RCC 7860 (cell line): Measurements from ENCODE around the gene HPSE.
"Not testable (repeated sequence)": the region's sequence is repeated elsewhere in the genome, so short reads cannot be mapped to it uniquely, and the experiment has no call there.

Experiments
- DNase-seq: peaks from one replicate; pipeline ENCODE4 v3.0.0-alpha.2; 2015; ENCODE audit warnings: low spot score
- FAIRE-seq: peaks from 2 replicates; lab custom pipeline; 2012; peaks lifted over from hg19 to GRCh38; lab: Jason Lieb, UNC

HPSE gene

GRCh38 chr4:83285055-83285407, 49.6 kb downstream of the HPSE start:
- FAIRE-seq = no peak
- DNase-seq = no peak

GRCh38 chr4:83284193-83285054, 50.2 kb downstream of the HPSE start, which contains the start of gene COQ2:
COQ2 (minus strand) TSS chr4:83284798; CDS start chr4:83284764, 34 bp downstream.
- DNase-seq = peak; percentile 79
- no peak for FAIRE-seq

GRCh38 chr4:83283181-83283580, 51.5 kb downstream of the HPSE start:
- DNase-seq = no peak
- no peak for FAIRE-seq

- FAIRE-seq = peak; percentile 81
- peak; percentile 23 for DNase-seq
These were observed 52.6 kb downstream of the HPSE start for GRCh38 chr4:83282049-83282535.

GRCh38 chr4:83281307-83281706, 53.3 kb downstream of the HPSE start:
- DNase-seq (no peak), FAIRE-seq (no peak)

- no peak for FAIRE-seq
- no peak for DNase-seq
These were observed 58.2 kb downstream of the HPSE start for GRCh38 chr4:83276299-83277040.

- not testable (repeated sequence) for FAIRE-seq, DNase-seq
These were observed 60.7 kb downstream of the HPSE start for GRCh38 chr4:83273926-83274325.

GRCh38 chr4:83272900-83273299, 61.7 kb downstream of the HPSE start:
- DNase-seq (no peak), FAIRE-seq (no peak)

GRCh38 chr4:83269256-83269655, 65.4 kb downstream of the HPSE start:
- FAIRE-seq (no peak), DNase-seq (no peak)

GRCh38 chr4:83268491-83268890, 66.2 kb downstream of the HPSE start:
- no peak for FAIRE-seq

GRCh38 chr4:83267830-83268475, 66.7 kb downstream of the HPSE start:
- no peak for FAIRE-seq

More at GRCh38 chr4:83268491-83268890, 66.2 kb downstream of the HPSE start:
- no peak for DNase-seq

GRCh38 chr4:83267121-83267829, 67.4 kb downstream of the HPSE start:
- peak; percentile 79 for FAIRE-seq

More at GRCh38 chr4:83267830-83268475, 66.7 kb downstream of the HPSE start:
- no peak for DNase-seq

GRCh38 chr4:83266689-83267088, 68.0 kb downstream of the HPSE start:
- FAIRE-seq = peak; percentile 58
- DNase-seq = no peak

More at GRCh38 chr4:83267121-83267829, 67.4 kb downstream of the HPSE start:
- peak; percentile 57 for DNase-seq

GRCh38 chr4:83263106-83263505, 71.5 kb downstream of the HPSE start:
- DNase-seq (no peak), FAIRE-seq (no peak)

GRCh38 chr4:83262682-83263081, 72.0 kb downstream of the HPSE start:
- FAIRE-seq (no peak), DNase-seq (no peak)

- no peak for FAIRE-seq
- DNase-seq = no peak
These were observed 73.3 kb downstream of the HPSE start for GRCh38 chr4:83261307-83261706.

- no peak for FAIRE-seq
These were observed 75.1 kb downstream of the HPSE start for GRCh38 chr4:83259586-83259985.

GRCh38 chr4:83258461-83258860, 76.2 kb downstream of the HPSE start:
- FAIRE-seq (no peak), DNase-seq (no peak)

More at GRCh38 chr4:83259586-83259985, 75.1 kb downstream of the HPSE start:
- DNase-seq = no peak

- FAIRE-seq (no peak), DNase-seq (no peak)
These were observed 76.8 kb downstream of the HPSE start for GRCh38 chr4:83257811-83258210.

- DNase-seq (peak; percentile 77), FAIRE-seq (peak; percentile 80)
These were observed 79.1 kb downstream of the HPSE start for GRCh38 chr4:83255584-83255983.
